WTC11 (cell line): ENCODE measurements around the gene PUS10. TPM values are rescaled to one million over a fixed set of nuclear protein-coding genes. Genes with fewer than 3 reads are reported as not detected.

Experiments
- ATAC-seq: fragments of 200-7000 bp; cut with Tn5 transposase; 2 replicates; pipeline ENCODE4 v1.10.0; 2021; ENCODE audit warnings: mild to moderate bottlenecking, moderate library complexity
- CTCF ChIA-PET: fragments of 300-600 bp; sonication (Branson Sonifier 250); formaldehyde crosslinking; loops from one replicate; lab custom pipeline; 2021; ENCODE audit warnings: antibody characterized with exemption; lab: Charles Lee
- POLR2A ChIA-PET: fragments of 350-600 bp; sonication (Branson Sonifier 250); formaldehyde crosslinking; loops from one replicate; lab custom pipeline; 2021; ENCODE audit warnings: antibody characterized with exemption; lab: Charles Lee
- DNase-seq: peaks from one replicate; pipeline ENCODE4 v3.0.0; 2021; ENCODE audit warnings: low spot score
- H3K27ac Mint-ChIP-seq: 2 replicates; pipeline ENCODE4 v1.8.0; 2021; ENCODE audit warnings: mixed read lengths
- H3K27me3 Mint-ChIP-seq: 2 replicates; pipeline ENCODE4 v1.8.0; 2021; ENCODE audit warnings: low read depth, mild to moderate bottlenecking, moderate library complexity, mixed read lengths
- H3K36me3 Mint-ChIP-seq: 2 replicates; pipeline ENCODE4 v1.8.0; 2021; ENCODE audit warnings: mixed read lengths
- H3K4me1 Mint-ChIP-seq: 2 replicates; pipeline ENCODE4 v1.8.0; 2022; ENCODE audit warnings: mixed read lengths
- H3K4me3 Mint-ChIP-seq: 2 replicates; pipeline ENCODE4 v1.8.0; 2021; ENCODE audit warnings: mild to moderate bottlenecking, moderate library complexity, mixed read lengths
- H3K9me3 Mint-ChIP-seq: 2 replicates; pipeline ENCODE4 v1.8.0; 2021; ENCODE audit warnings: mixed read lengths
- AR ChIP-seq: fragments of 250-450 bp; sonication (Bioruptor Pico); IDR thresholded peaks from 2 replicates; pipeline ENCODE4 v1.9.0; 2021; ENCODE audit warnings: mild to moderate bottlenecking
- CTCF ChIP-seq: fragments of 200-600 bp; IDR thresholded peaks from 2 replicates; pipeline ENCODE4 v1.8.0; 2022; ENCODE audit warnings: antibody characterized with exemption
- E2F1 ChIP-seq: sonication (generic); formaldehyde crosslinking; IDR thresholded peaks from 2 replicates; pipeline ENCODE4 v1.8.0; 2022; ENCODE audit warnings: mild to moderate bottlenecking, missing genetic modification reagents
- ELF4 ChIP-seq: sonication (generic); formaldehyde crosslinking; IDR thresholded peaks from 2 replicates; pipeline ENCODE4 v1.8.1; 2022; ENCODE audit warnings: low read depth, mild to moderate bottlenecking, moderate library complexity, missing genetic modification reagents
- ESRRA ChIP-seq: sonication (generic); formaldehyde crosslinking; IDR thresholded peaks from 2 replicates; pipeline ENCODE4 v1.8.1; 2022; ENCODE audit warnings: mild to moderate bottlenecking, missing genetic modification reagents, borderline replicate concordance
- FOXP1 ChIP-seq: sonication (generic); formaldehyde crosslinking; IDR thresholded peaks from 2 replicates; pipeline ENCODE4 v1.8.0; 2022; ENCODE audit warnings: missing genetic modification reagents, mild to moderate bottlenecking, moderate library complexity, borderline replicate concordance
- JAZF1 ChIP-seq: fragments of 250-450 bp; sonication (Bioruptor Pico); IDR thresholded peaks from 2 replicates; pipeline ENCODE4 v1.9.0; 2021; ENCODE audit warnings: moderate library complexity, mild to moderate bottlenecking, inconsistent platforms
- NFATC4 ChIP-seq: fragments of 250-450 bp; sonication (Bioruptor Pico); IDR thresholded peaks from 2 replicates; pipeline ENCODE4 v1.9.0; 2021; ENCODE audit warnings: mild to moderate bottlenecking
- NFE2L1 ChIP-seq: sonication (generic); formaldehyde crosslinking; IDR thresholded peaks from 2 replicates; pipeline ENCODE4 v1.8.1; 2023; ENCODE audit warnings: missing genetic modification reagents
- PREB ChIP-seq: sonication (generic); formaldehyde crosslinking; IDR thresholded peaks from 2 replicates; pipeline ENCODE4 v1.8.1; 2022; ENCODE audit warnings: mild to moderate bottlenecking, missing genetic modification reagents, moderate library complexity, borderline replicate concordance
- PRRX2 ChIP-seq: fragments of 250-450 bp; sonication (Bioruptor Pico); IDR thresholded peaks from 2 replicates; pipeline ENCODE4 v1.8.0; 2021; ENCODE audit warnings: mild to moderate bottlenecking
- RELA ChIP-seq: sonication (generic); formaldehyde crosslinking; IDR thresholded peaks from 2 replicates; pipeline ENCODE4 v1.8.1; 2022; ENCODE audit warnings: missing genetic modification reagents, mild to moderate bottlenecking, borderline replicate concordance
- SMAD4 ChIP-seq: sonication (generic); formaldehyde crosslinking; IDR thresholded peaks from 2 replicates; pipeline ENCODE4 v1.8.0; 2022; ENCODE audit warnings: mild to moderate bottlenecking, missing genetic modification reagents
- TCF7 ChIP-seq: sonication (generic); formaldehyde crosslinking; IDR thresholded peaks from 2 replicates; pipeline ENCODE4 v1.8.0; 2022; ENCODE audit warnings: mild to moderate bottlenecking, low read depth, missing genetic modification reagents, moderate library complexity
- TEAD1 ChIP-seq: sonication (generic); formaldehyde crosslinking; IDR thresholded peaks from 2 replicates; pipeline ENCODE4 v1.8.0; 2022; ENCODE audit warnings: mild to moderate bottlenecking, missing genetic modification reagents
- TP53 ChIP-seq: sonication (generic); formaldehyde crosslinking; IDR thresholded peaks from 2 replicates; pipeline ENCODE4 v1.8.1; 2023; ENCODE audit warnings: mild to moderate bottlenecking, missing genetic modification reagents
- ZBTB21 ChIP-seq: sonication (generic); formaldehyde crosslinking; IDR thresholded peaks from 2 replicates; pipeline ENCODE4 v1.8.1; 2023; ENCODE audit warnings: mild to moderate bottlenecking, missing genetic modification reagents, borderline replicate concordance
- ZNF121 ChIP-seq: sonication (generic); formaldehyde crosslinking; IDR thresholded peaks from 2 replicates; pipeline ENCODE4 v1.8.0; 2023; ENCODE audit warnings: missing genetic modification reagents
- ZNF232 ChIP-seq: sonication (generic); formaldehyde crosslinking; IDR thresholded peaks from 2 replicates; pipeline ENCODE4 v1.8.0; 2022; ENCODE audit warnings: mild to moderate bottlenecking, missing genetic modification reagents
- ZNF671 ChIP-seq: fragments of 250-450 bp; sonication (Bioruptor Pico); IDR thresholded peaks from 2 replicates; pipeline ENCODE4 v1.8.0; 2021; ENCODE audit warnings: mild to moderate bottlenecking
- total RNA-seq: library from RNA; stranded (reverse); gene quantifications from 3 replicates; pipeline ENCODE4 v1.2.3, GENCODE V29; 2021

The PUS10 gene
- total RNA-seq, 1 experiment from 2014 or later, result 2.9 TPM

- Mint-ChIP-seq H3K4me3 (no peak overlapping the region), H3K4me1 (no peaks in the 10 kb centered on the region), H3K27ac (no peak overlapping the region), H3K36me3 (no peaks in the 10 kb centered on the region), H3K9me3 (no peaks in the 10 kb centered on the region), H3K27me3 (no peaks in the 10 kb centered on the region)
- CTCF ChIA-PET, result interaction anchor here (0.7 to 1.6 kb wide), 2 partner anchors 24 to 267 kb away, joined by 7 to 8 read pairs; no protein-coding TSS in a partner anchor
- TF ChIP-seq ZNF671 (CRISPR knock-in tag), result no peak
- ATAC-seq (no peak), DNase-seq (no peak)
- POLR2A ChIA-PET, result interaction anchor here (1.4 kb wide), 1 partner anchor 9 kb away, joined by 4 read pairs; no protein-coding TSS in a partner anchor
Measured at GRCh38 chr2:60974652-60975051, 43.4 kb downstream of the PUS10 start.

GRCh38 chr2:60973705-60974104, 44.4 kb downstream of the PUS10 start:
- POLR2A ChIA-PET, result interaction anchor here (1.4 kb wide), 1 partner anchor 9 kb away, joined by 4 read pairs; no protein-coding TSS in a partner anchor
- Mint-ChIP-seq H3K4me1 (no peaks in the 10 kb centered on the region), H3K9me3 (no peaks in the 10 kb centered on the region), H3K36me3 (no peaks in the 10 kb centered on the region), H3K27me3 (no peaks in the 10 kb centered on the region)
- ATAC-seq (no peak), DNase-seq (no peak)
- TF ChIP-seq ELF4 (CRISPR knock-in tag), result no peak
- TF ChIP-seq TP53, result no peak
- no peak for TF ChIP-seq TCF7 (CRISPR knock-in tag)
- TF ChIP-seq PRRX2 (CRISPR knock-in tag), result no peak
- TF ChIP-seq ZNF232 (CRISPR knock-in tag), result no peak
- TF ChIP-seq RELA (CRISPR knock-in tag), result no peak
- TF ChIP-seq ZNF121, result no peak
- no peak for TF ChIP-seq JAZF1 (CRISPR knock-in tag)
- no peak for TF ChIP-seq E2F1 (CRISPR knock-in tag)
- no peak for TF ChIP-seq TEAD1
- TF ChIP-seq, all 79 proteins: peak for 0
- CTCF ChIA-PET, result interaction anchor here (1.6 kb wide), 1 partner anchor 25 kb away, joined by 8 read pairs; no protein-coding TSS in a partner anchor
- Mint-ChIP-seq H3K27ac (no peak overlapping the region), H3K4me3 (no peak overlapping the region)

GRCh38 chr2:60972889-60973656, 45.0 kb downstream of the PUS10 start:
- DNase-seq (peak; percentile 17), ATAC-seq (peak; percentile 39)
- Mint-ChIP-seq H3K27ac (no peak overlapping the region), H3K9me3 (no peaks in the 10 kb centered on the region), H3K27me3 (no peaks in the 10 kb centered on the region), H3K36me3 (no peaks in the 10 kb centered on the region), H3K4me3 (no peak overlapping the region), H3K4me1 (no peaks in the 10 kb centered on the region)
- ChIA-PET CTCF (interaction anchor here (1.3 kb wide), 1 partner anchor 266 kb away, joined by 4 read pairs; no protein-coding TSS in a partner anchor), POLR2A (no interaction called here)
- TF ChIP-seq NFATC4 (no peak), FOXP1 (CRISPR knock-in tag) (peak; percentile 53; the same call in 1 of the 2 replicates)

GRCh38 chr2:60966507-60967405, 51.3 kb downstream of the PUS10 start:
- no peaks in the 10 kb centered on the region for H3K27me3 Mint-ChIP-seq
- H3K27ac Mint-ChIP-seq, result no peak overlapping the region
- no peaks in the 10 kb centered on the region for H3K9me3 Mint-ChIP-seq
- H3K36me3 Mint-ChIP-seq, result no peaks in the 10 kb centered on the region
- no peak for DNase-seq
- peaks cover 15% of the 10 kb centered on the region for H3K4me1 Mint-ChIP-seq
- POLR2A ChIA-PET, result no interaction called here
- ATAC-seq, result no peak
- no peak overlapping the region for H3K4me3 Mint-ChIP-seq
- CTCF ChIA-PET, result no interaction called here
- TF ChIP-seq ZNF671 (CRISPR knock-in tag) (no peak), AR (CRISPR knock-in tag) (no peak), PREB (CRISPR knock-in tag) (no peak), ZBTB21 (CRISPR knock-in tag) (no peak), ESRRA (no peak), NFATC4 (no peak), ZNF121 (no peak), NFE2L1 (no peak), CTCF (no peak), SMAD4 (no peak)
